Upper lobe of left lung (tissue), 4 donors: ENCODE data around the gene ZIC3.

Source experiments
- CTCF ChIP-seq, 6 experiments: fragments of 450-650 bp in 4 of 6; fragments of 200-600 bp in 2 of 6; sonication (generic) in 2 of 6; IDR thresholded peaks; one replicate each; pipeline ENCODE4 v1.5.1; 2016 to 2019; ENCODE audit warnings: antibody characterized with exemption in 6 of 6
- EP300 ChIP-seq, 4 donors: sonication (generic); formaldehyde crosslinking; IDR thresholded peaks; one replicate each; pipeline ENCODE4 v1.5.1; 2017; ENCODE audit warnings: antibody characterized with exemption in 4 of 4, control low read depth in 2 of 4
- POLR2A ChIP-seq, 4 donors: fragments of 450-650 bp; IDR thresholded peaks; one replicate each; pipeline ENCODE4 v1.5.1; 2016 to 2017; ENCODE audit warnings: antibody characterized with exemption in 4 of 4, mild to moderate bottlenecking in 2 of 4
- POLR2AphosphoS5 ChIP-seq, 2 donors: sonication (generic); formaldehyde crosslinking; IDR thresholded peaks; one replicate each; pipeline ENCODE4 v1.5.1; 2017; ENCODE audit warnings: antibody characterized with exemption in 2 of 2

GRCh38 chrX:137574784-137575293 lies 8.9 kb downstream of the ZIC3 start:
- TF ChIP-seq CTCF (IDR thresholded peaks at IDR 0.05) (no peak), POLR2A (IDR thresholded peaks at IDR 0.05) (no peak), EP300 (IDR thresholded peaks at IDR 0.05) (no peak), POLR2AphosphoS5 (IDR thresholded peaks at IDR 0.05) (no peak)
